ENCODE results near the gene MEFV.

DNA sequence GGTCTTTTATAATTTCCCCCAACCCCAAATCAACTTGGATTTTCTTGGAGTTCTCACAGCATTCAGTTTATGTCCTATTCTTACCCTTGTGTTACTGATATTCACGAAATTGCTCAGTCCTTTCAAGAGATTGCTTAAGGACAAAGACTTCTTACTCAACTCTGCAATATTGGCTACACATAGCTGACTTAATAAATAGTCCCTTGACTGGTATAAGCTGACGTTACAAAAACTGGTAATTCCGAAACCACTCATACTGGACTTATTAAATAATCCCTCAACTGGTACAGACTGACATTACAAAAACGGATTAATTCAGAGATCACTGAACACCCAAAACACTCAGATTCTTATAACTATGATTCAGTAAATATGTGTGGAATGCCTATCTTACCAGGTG lies 47.9 kb upstream of the MEFV start:
- TF ChIP-seq, protein P1, sequence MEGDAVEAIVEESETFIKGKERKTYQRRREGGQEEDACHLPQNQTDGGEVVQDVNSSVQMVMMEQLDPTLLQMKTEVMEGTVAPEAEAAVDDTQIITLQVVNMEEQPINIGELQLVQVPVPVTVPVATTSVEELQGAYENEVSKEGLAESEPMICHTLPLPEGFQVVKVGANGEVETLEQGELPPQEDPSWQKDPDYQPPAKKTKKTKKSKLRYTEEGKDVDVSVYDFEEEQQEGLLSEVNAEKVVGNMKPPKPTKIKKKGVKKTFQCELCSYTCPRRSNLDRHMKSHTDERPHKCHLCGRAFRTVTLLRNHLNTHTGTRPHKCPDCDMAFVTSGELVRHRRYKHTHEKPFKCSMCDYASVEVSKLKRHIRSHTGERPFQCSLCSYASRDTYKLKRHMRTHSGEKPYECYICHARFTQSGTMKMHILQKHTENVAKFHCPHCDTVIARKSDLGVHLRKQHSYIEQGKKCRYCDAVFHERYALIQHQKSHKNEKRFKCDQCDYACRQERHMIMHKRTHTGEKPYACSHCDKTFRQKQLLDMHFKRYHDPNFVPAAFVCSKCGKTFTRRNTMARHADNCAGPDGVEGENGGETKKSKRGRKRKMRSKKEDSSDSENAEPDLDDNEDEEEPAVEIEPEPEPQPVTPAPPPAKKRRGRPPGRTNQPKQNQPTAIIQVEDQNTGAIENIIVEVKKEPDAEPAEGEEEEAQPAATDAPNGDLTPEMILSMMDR (IDR thresholded peaks at IDR 0.05) = no peak
- TF ChIP-seq EZH2 (IDR thresholded peaks at IDR 0.05; ENCODE audit: borderline replicate concordance, insufficient read depth, low read depth, low read length, poor library complexity, severe bottlenecking) = no peak

Data from B cell (primary cell).